ENCODE measurements around the gene CACNA1G.

The CACNA1G gene

DNA sequence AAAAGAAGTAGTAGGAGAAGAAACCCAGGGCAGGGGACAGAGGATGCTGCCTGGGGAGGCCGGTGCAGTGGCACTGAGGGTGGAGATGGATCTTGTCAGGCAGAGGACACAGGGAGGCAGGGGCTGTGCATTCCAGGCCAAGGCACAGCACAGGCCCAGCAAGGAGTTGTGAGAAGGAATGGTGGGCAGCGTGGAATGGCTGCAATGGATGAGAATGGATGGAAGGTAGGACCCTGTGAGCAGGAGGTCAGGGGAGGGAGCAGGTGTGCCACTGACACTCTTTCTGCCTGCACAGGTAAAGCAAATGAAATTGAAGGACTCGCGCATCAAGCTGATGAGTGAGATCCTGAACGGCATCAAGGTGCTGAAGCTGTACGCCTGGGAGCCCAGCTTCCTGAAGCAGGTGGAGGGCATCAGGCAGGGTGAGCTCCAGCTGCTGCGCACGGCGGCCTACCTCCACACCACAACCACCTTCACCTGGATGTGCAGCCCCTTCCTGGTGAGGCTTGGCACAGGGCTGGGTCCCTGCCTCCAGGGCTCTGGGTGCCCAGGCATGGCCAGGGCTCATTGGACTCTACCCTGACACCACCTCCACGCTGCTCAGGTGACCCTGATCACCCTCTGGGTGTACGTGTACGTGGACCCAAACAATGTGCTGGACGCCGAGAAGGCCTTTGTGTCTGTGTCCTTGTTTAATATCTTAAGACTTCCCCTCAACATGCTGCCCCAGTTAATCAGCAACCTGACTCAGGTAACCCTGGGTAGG is 106.9 kb downstream of the CACNA1G start:
- Histone ChIP-seq H3K9me3 (ENCODE audit: severe bottlenecking) (no peaks in the 10 kb centered on the region), H3K27me3 (ENCODE audit: insufficient read depth, low read depth, severe bottlenecking) (no peaks in the 10 kb centered on the region), H3K27ac (no peak overlapping the region), H3K4me3 (ENCODE audit: low read depth, low read length) (no peak overlapping the region), H3K36me3 (no peaks in the 10 kb centered on the region)
- TF ChIP-seq, protein P1, sequence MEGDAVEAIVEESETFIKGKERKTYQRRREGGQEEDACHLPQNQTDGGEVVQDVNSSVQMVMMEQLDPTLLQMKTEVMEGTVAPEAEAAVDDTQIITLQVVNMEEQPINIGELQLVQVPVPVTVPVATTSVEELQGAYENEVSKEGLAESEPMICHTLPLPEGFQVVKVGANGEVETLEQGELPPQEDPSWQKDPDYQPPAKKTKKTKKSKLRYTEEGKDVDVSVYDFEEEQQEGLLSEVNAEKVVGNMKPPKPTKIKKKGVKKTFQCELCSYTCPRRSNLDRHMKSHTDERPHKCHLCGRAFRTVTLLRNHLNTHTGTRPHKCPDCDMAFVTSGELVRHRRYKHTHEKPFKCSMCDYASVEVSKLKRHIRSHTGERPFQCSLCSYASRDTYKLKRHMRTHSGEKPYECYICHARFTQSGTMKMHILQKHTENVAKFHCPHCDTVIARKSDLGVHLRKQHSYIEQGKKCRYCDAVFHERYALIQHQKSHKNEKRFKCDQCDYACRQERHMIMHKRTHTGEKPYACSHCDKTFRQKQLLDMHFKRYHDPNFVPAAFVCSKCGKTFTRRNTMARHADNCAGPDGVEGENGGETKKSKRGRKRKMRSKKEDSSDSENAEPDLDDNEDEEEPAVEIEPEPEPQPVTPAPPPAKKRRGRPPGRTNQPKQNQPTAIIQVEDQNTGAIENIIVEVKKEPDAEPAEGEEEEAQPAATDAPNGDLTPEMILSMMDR (IDR thresholded peaks at IDR 0.05; ENCODE audit: low read depth, low read length) = no peak
- DNase-seq = no peak

DNA sequence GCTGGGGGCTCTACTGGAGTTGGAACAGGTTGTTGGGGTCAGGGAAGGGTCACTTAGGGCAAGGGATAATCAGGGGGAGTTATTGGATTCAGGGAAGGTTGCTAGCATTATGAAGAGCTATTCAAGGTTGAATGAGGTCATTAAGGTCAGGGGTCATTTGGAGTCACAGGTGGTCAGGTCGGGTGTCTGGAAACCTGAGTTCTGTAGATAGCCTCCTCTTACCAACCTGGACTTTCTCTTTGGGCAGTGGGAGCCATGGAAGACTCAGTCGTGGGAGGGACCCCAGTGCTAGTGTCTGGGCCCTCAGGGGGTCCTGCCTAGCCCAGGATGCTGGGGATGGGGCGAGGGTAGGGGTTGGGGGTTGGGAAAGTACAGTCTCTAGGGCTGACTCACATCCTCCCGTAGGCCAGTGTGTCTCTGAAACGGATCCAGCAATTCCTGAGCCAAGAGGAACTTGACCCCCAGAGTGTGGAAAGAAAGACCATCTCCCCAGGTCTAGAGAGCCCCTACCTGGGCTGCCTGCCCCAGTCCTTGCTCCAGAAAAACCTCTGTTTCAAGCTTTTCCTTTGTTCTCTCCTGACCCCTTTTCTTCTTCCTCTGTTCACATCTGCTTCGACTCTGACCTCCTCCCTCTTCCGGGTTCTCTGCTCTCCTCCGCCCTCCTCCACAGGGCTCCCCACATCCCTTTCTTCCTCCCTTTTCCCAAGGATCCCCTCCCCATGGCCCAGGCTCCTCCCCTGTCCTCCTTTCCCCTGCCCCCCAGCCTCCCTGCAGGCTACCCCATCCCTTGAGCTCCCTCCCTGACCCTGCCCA is 107.7 kb downstream of the CACNA1G start:
- H3K27ac ChIP-seq = no peak overlapping the region
- H3K4me3 ChIP-seq (ENCODE audit: low read depth, low read length) = no peak overlapping the region
- H3K27me3 ChIP-seq (ENCODE audit: insufficient read depth, low read depth, severe bottlenecking) = no peaks in the 10 kb centered on the region
- TF ChIP-seq, protein P1 (IDR thresholded peaks at IDR 0.05; ENCODE audit: low read depth, low read length) = no peak
- H3K36me3 ChIP-seq = no peaks in the 10 kb centered on the region
- no peaks in the 10 kb centered on the region for H3K9me3 ChIP-seq (ENCODE audit: severe bottlenecking)
- DNase-seq = no peak

DNA sequence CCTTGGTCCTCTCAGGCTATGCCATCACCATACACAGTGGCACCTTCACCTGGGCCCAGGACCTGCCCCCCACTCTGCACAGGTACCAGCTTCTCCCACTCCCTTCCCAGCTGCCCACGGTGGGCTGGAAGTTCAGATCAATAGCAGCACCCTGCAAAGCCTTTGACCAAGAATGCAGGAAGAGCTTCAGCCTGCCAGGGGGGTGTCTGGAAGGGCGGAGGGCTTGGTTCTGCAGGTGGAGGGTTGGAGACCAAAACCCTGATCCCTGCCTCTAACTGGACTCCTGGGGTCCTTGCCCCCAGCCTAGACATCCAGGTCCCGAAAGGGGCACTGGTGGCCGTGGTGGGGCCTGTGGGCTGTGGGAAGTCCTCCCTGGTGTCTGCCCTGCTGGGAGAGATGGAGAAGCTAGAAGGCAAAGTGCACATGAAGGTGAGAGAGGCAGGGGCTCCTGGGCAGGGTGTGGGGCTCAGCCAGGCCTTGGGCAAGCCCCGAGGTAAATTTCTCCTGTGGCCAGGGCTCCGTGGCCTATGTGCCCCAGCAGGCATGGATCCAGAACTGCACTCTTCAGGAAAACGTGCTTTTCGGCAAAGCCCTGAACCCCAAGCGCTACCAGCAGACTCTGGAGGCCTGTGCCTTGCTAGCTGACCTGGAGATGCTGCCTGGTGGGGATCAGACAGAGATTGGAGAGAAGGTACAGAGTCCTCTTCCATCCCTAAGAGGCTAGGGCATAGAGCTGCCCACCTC is 108.5 kb downstream of the CACNA1G start:
- Histone ChIP-seq H3K36me3 (no peaks in the 10 kb centered on the region), H3K9me3 (ENCODE audit: severe bottlenecking) (no peaks in the 10 kb centered on the region), H3K27me3 (ENCODE audit: insufficient read depth, low read depth, severe bottlenecking) (no peaks in the 10 kb centered on the region), H3K4me3 (ENCODE audit: low read depth, low read length) (no peak overlapping the region), H3K27ac (no peak overlapping the region)
- no peak for DNase-seq
- TF ChIP-seq, protein P1 (IDR thresholded peaks at IDR 0.05; ENCODE audit: low read depth, low read length) = no peak

DNA sequence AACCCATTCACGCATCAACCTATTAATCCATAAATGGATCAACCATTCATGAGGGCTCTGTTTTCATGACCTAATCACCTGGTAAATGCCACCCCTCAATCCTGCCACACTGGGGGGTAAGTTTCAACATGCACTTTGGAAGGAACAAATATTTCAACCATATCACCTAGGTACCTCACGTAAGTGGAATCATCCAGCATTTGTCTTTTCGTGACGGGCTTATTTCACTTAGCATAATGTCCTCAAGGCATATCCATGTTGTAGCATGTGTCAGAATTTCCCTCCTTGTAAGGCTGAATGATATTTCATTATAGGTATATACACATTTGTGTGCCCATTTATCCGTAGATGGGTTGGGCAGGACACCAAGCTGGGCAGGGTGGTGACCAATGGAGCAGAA is 111.6 kb downstream of the CACNA1G start:
- H3K27me3 ChIP-seq (ENCODE audit: insufficient read depth, low read depth, severe bottlenecking) = no peaks in the 10 kb centered on the region
- DNase-seq = no peak
- no peak overlapping the region for H3K4me3 ChIP-seq (ENCODE audit: low read depth, low read length)
- no peaks in the 10 kb centered on the region for H3K36me3 ChIP-seq
- TF ChIP-seq, protein P1 (IDR thresholded peaks at IDR 0.05; ENCODE audit: low read depth, low read length) = no peak
- no peaks in the 10 kb centered on the region for H3K9me3 ChIP-seq (ENCODE audit: severe bottlenecking)
- no peak overlapping the region for H3K27ac ChIP-seq

DNA sequence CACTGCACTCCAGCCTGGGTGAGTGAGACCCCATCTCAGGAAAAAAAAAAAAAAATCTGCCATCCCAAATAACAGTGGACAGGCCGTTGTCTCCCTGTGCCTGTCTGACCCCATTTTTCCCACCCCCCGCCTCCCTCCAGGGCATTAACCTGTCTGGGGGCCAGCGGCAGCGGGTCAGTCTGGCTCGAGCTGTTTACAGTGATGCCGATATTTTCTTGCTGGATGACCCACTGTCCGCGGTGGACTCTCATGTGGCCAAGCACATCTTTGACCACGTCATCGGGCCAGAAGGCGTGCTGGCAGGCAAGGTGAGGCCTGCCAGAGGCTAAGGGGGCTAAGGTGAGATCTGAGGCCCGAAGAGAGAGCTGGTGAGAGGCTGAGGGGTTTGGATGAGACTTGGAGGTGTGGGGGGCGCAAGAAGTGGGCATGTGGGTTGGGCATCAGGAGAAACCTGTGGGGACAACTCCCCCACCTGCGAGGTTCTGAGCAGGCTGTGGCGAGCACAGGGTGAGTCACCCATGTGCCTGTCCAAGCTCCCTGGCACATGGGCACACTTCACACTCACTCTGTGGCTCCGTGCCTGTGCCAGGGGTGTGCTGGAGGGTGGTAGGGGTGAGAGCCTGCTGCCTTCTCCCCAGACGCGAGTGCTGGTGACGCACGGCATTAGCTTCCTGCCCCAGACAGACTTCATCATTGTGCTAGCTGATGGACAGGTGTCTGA is 112.5 kb downstream of the CACNA1G start:
- no peaks in the 10 kb centered on the region for H3K36me3 ChIP-seq
- no peaks in the 10 kb centered on the region for H3K9me3 ChIP-seq (ENCODE audit: severe bottlenecking)
- H3K27ac ChIP-seq = no peak overlapping the region
- H3K4me3 ChIP-seq (ENCODE audit: low read depth, low read length) = no peak overlapping the region
- TF ChIP-seq, protein P1 (IDR thresholded peaks at IDR 0.05; ENCODE audit: low read depth, low read length) = no peak
- no peak for DNase-seq
- H3K27me3 ChIP-seq (ENCODE audit: insufficient read depth, low read depth, severe bottlenecking) = no peaks in the 10 kb centered on the region
